Stimulated activated CD4-positive, alpha-beta T cell treated with anti-CD3 and anti-CD28 coated beads, TNF-alpha, amount 100 ng/mL, for 4 hours (primary cell): ENCODE results near the gene ATL3.
A peak's percentile ranks its signal among the peaks of the same experiment; 100 is the strongest.
"Not testable (repeated sequence)": the region's sequence is repeated elsewhere in the genome, so short reads cannot be mapped to it uniquely, and the experiment has no call there.

Source experiments
- DNase-seq, 3 experiments: peaks; one replicate each; pipeline ENCODE4 v3.0.0-alpha.2; 2020; ENCODE audit warnings: low read depth in 3 of 3

Gene ATL3

DNA sequence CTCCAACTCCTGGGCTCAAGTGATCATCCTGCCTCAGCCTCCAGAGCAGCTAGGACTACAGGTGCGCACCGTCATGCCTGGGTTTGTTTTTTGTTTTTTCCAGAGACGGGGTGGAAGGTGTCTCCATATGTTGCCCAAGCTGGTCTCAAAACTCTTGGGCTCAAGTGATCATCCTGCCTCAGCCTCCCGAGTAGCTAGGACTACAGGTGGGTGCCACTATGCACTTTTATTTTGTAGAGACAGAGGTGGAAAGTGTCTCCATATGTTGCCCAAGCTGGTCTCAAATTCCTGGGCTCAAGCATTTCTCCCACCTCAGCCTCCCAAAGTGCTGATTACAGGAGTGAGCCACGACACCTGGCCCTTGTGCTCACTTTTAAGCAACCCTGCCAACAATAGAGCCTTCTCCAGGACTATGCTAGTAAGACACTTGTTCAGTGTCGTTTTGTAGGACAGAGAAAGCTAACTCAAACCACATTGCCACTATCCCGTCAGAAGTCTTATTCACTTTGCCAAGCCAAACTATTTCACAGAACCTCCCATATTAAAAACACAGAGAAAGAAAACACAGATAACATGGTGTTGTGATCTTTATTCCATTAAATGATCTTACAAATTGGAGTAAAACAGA is 47.5 kb downstream of the ATL3 start:
- no peak for DNase-seq

DNA sequence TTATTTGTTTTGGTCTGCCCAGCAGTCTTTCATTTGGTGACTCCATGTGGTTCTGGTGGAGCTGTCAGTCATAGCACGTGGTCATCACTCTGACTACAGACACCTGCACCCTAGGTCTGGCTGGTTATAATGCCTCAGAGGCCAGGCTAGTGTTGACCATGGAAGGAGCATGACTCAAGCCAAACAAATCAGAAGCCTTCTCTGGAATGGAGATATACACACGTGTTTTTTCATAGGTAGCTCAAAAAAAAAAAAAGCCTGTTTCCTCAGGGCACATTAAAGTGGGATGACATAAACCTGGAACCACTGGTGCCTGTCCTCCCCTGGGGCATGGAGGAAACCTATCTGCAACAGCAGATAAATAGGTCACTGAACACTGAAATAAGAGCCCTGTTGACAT is 48.9 kb downstream of the ATL3 start:
- DNase-seq = no peak

GRCh38 chr11:63621071-63621470 is 50.1 kb downstream of the ATL3 start:
- DNase-seq = no peak

GRCh38 chr11:63619967-63620366 is 51.2 kb downstream of the ATL3 start:
- DNase-seq = no peak

DNA sequence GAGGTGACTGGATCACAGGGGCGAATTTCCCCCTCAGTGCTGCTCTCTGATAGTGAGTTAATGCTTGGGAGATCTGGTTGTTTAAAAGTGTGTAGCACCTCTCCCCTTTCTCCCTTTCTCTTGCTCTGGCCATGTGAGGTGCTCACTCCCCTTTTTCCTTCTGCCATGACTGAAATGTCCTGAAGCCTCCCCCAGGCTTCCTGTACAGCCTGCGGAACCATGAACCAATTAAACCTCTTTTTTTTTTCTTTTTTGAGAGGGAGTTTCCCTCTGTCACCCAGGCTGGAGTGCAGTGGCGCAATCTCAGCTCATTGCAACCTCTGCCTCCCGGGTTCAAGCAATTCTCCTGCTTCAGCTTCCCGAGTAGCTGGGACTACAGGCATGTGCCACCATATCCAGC is 53.5 kb downstream of the ATL3 start:
- not testable (repeated sequence) for DNase-seq

DNA sequence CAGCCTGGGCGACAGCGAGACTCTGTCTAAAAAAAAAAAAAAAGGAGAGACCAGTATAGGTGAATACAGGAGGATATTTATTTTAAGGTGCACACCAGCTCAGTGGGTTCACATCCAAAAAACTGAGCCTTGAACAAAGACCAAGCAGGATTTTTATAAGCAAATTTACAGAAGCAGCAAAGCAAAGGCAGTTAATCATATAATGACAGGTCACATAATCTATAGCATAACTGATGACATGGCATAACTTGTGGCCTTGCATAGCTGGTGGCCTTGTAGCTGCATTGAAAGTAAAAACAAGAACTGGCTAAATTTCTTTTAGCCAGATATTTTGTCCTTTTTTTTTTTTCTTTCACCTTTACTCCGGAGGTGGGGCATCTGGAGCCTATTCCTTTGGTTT is 54.2 kb downstream of the ATL3 start:
- no peak for DNase-seq

GRCh38 chr11:63614136-63614671 is 57.0 kb downstream of the ATL3 start, which contains the start of gene PLAAT3:
Gene PLAAT3 (minus strand): TSS chr11:63614433. CDS start chr11:63614014, 419 bp downstream.
- no peak for DNase-seq

DNA sequence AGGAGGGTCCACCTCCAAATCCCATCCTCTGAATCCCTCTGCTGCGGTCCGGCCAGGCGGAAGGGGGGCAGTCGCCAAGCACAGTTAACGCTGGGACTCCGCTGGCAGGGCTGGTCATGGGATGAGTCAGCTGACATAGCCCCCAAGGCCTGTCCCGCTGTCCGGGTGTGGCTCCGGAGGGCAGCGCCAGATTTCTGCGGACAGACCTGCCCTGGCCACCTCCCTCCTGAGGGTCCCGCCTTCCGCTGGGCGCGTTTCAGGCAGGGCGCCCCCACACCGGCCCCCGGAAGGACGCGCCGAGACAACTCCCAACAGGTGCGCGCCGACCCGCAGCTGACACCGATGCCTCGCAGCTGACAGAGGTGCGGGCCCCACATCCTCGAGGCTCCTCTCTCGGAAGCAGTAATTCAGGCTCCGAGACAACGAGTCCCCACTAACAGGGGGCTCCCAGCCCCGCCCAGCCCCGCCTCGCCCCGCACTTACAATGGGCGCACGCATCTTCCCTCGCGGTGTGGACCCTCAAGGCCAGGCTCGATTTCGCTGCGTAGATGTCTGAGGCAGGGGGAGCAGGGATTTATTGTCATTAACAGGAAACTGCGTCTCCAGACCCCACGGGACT is 57.5 kb downstream of the ATL3 start:
- peak in 1 of 3 experiments; percentile 5 for DNase-seq

- DNase-seq = no peak
Observed at GRCh38 chr11:63612181-63612580, 59.0 kb downstream of the ATL3 start.

GRCh38 chr11:63611395-63611747 is 59.8 kb downstream of the ATL3 start:
- no peak for DNase-seq

- no peak for DNase-seq
Observed at GRCh38 chr11:63610604-63611394, 60.4 kb downstream of the ATL3 start.

DNA sequence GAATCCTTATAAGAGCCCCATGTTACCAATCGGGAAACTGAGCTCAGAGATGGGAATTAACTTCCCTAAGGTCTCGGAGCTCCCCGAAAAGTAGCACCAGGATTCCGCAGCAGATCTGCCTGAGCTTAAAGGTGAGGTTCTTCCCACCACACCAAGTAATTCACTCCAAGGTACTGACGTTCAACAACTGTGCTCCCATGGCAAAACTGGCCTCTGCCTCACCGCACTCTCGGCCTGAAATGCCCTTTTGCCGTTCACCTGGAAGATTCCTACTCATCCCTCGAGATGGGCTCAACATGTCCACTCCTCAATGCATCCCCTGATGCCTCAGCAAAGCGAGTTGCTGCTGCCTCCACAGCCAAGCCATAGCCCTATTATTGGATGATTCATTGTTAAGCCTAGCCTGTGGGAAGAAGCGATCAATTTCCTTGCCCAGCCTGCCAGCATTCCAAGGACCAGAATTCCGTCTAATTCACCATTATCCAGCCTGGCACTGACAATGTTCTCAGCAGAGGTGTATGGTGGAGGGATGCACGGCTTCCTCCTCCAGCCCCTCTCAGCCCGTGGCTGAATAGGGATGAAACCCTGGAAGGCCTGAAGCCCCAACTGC is 61.1 kb downstream of the ATL3 start:
- no peak for DNase-seq

DNA sequence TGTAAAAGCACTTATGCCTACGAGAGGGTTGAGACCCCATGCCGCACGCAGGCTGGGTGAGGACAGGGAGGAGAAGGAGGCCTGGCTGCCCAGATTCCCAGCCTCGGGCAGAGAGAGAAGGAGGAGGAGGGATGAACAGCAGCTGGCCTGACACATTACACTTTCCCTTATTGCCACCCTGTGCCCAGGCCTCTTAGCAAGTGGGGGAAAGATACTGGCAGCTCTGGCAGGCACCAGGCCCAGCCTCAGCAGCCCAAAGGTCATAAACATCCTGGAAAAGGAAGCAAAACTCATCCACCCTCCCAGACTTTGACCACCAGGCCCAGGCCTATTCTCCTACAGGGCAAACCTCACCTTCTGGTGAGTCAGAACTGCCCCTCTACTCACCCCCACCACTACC is 61.6 kb downstream of the ATL3 start:
- DNase-seq = no peak

DNA sequence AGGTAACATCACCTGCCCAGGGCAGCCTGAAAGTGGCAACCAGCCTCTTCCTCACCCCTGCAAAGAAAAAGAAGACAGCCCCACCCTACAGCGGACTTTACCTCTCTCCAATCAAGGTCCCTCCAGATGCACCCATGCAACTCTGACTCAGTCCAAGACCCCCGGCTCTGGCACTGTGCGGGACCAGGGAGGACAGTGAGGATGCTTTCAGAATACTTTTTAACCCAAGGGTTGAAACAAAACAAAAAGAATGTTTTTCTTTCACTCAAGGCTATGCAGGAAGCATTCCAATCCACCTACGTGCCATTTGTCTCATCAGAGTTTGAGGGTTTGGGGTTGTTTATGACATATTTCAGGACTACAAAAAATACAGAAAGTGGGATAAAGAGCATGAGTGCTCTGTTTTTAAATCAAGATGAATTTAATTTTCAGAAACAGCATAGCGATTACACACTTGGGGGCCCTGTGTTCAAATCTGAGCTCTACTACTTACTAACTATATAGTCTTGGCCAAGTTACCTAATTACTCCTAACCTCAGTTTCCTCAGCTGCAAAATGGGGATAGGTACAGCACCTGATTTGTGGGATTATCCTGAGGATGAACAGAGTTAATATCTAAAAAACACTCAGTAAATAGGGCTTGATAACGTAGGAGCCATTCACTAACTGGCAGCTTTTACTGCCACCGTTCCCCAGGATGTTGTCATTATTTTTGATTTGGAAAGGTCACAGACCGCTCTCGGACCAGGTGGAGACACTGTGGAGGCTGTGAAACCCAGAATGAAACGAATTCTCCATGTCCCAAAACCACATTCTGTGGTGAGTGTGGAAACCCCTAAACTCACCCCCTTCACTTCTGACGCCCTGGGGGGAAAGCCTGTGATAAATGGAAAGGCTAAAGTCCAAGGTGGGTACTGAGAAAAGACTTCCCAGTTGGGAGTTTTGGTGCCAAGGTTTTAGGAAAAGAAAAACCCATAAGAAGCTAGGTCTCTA is 62.5 kb downstream of the ATL3 start:
- no peak for DNase-seq

DNA sequence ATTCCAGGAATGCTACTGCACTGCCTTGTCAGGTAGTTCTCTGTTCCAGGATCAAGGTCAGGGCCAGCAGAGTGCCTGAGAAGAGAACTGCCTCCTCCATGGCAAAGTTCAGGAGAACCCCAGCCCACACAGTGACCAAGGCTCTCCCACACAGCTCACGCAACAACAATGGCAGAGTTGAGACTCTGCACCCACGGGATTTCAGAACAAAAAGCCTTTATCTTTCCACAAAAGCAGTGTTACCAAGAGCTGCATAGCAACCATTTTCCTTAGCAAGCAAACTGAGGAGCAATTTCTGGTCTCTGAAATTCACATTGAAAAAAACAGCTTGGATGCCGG is 68.0 kb downstream of the ATL3 start:
- no peak for DNase-seq

DNA sequence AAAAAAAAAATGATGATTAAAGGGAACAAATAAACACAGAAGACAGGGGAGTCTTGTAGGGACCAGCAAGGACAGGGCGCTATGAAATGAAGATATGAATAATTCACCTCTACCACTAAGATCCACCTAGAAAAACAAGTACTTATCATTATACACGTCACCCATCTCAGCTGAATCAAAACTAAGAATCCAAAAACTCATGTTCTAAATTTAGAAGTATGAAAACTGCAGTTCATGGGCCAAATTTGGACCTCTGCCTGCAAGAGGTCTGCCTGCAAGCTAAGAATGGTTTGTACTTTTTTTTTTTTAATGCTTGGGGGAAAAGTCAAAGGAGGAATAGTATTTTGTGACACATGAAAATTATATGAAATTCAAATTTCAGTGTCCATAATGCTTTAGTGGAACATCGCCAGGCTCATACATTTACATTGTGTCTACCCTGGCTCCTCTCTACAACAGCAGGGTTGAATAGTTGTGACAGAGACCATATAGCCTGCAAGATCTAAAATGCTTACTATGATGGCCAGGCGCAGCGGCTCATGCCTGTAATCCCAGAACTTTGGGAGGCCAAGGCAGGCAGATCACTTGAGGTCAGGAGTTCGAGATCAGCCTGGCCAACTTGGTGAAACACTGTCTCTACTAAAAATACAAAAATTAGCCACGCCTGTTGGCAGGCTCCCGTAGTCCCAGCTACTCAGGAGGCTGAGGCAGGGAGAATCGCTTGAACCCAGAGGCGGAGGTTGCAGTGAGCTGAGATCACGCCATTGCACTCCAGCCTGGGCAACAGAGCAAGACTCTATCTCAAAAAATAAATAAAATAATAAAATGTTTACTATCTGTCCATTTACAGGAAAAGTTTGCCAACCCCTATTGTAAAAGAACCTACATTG is 68.6 kb downstream of the ATL3 start:
- not testable (repeated sequence) for DNase-seq

DNA sequence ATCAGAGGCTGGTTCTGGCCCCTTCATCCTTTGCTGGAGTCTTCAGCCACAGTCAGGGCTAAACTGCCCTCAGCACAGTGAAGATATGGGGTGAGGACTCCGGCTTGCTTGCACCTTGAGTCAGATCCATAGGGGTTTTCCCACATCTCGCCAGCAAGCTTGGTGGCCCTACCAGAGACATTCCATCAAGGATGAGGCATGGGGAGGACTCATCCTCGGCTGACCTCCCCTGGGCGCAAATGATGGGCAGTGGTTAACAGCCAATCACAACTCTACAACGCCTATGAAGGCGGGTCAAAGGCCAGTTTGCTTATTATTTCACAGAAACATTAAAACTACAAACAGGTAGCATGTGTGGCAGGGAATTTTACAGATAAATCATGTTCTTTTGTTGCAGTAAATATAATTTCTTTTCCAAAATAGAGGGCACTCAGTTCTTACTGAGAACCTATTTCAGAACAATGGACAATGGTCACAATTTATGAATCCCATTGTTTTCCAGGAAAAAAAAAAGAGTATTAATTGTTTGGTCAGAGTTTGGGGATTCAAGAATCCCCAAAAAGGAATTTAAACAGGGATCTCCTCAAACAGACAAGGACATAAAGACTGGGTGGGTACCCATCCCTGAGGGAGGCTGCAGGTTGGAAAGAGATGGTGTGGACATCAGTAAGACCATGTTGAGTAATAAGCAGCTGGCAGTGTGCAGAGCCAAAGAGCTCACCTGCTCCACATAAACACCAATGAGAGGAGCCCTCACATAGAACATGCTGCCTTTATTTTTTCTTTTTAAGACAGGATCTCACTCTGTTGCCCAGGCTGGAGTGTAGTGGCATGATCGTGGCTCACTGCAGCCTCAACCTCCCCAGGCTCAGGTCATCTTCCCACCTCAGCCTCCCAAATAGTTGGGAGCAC is 71.7 kb downstream of the ATL3 start:
- no peak for DNase-seq

- no peak for DNase-seq
Observed at GRCh38 chr11:63598556-63598955, 72.6 kb downstream of the ATL3 start.

DNA sequence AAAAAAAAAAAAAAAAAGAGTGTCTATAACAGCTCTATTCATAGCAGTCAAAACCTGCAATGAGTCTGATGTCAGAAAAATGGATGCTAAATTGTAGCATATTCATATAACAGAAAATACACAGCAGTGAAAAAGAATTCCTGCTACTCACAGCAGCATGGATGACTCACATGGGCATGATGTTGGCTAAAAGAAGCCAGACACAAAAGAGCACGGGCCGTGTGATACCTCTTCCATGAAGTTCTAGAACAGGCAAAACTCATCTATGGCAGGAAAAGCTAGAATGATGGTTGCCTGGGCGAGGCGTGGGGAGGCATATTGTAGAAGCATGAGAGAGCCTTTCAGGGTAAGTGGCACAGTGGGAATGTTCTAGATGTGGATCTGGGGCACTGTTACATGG is 75.9 kb downstream of the ATL3 start:
- no peak for DNase-seq
